ENCODE data around the gene TCF7L2. TPM values are rescaled to one million over a fixed set of nuclear protein-coding genes. Genes with fewer than 3 reads are reported as not detected.

TCF7L2 gene
- total and polyA plus RNA-seq, 2 donors (not counting 1 experiment from before 2014, with no cell fraction given), result 3.4 to 5.0 TPM

DNA sequence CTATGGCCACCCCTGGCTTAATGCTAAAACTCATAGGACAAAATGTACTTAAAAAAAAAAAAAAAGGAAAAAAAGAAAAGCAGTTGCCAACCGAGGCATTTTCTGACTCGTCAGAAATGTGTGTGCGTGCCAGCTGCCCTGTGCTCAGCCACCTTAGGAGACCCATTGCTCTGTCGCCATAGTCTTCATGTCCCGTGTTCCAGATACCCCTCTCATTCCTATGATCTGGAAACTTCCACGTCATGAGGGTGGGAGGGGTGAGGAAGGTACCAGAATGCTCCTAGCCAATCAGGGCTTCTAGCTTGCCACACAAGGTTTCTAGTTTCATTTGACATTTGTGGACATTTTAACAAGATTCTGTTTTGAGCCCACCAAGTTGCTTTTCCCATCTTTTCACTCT is 212.9 kb downstream of the TCF7L2 start:
- H4K20me1 ChIP-seq (ENCODE audit: control insufficient read depth, extremely low read depth, insufficient read depth, low read length), result no peaks in the 10 kb centered on the region
- H3K9me3 ChIP-seq (ENCODE audit: control insufficient read depth, insufficient read depth, low read depth, low read length), result no peaks in the 10 kb centered on the region
- H3K27ac ChIP-seq (ENCODE audit: insufficient read depth, low read length), result no peak overlapping the region
- no peaks in the 10 kb centered on the region for H3K79me2 ChIP-seq (ENCODE audit: control insufficient read depth, insufficient read depth, low read length)
- no peaks in the 10 kb centered on the region for H3K27me3 ChIP-seq (ENCODE audit: control insufficient read depth, insufficient read depth, low read length)
- no peak for DNase-seq (ENCODE audit: low read depth in 2 of 2)
- H2AFZ ChIP-seq (ENCODE audit: low read length), result no peak overlapping the region
- H3K4me1 ChIP-seq (ENCODE audit: control insufficient read depth, extremely low read depth, insufficient read depth, low read length), result no peaks in the 10 kb centered on the region
- no peak overlapping the region for H3K9ac ChIP-seq (ENCODE audit: insufficient read depth, low read length)
- no peak overlapping the region for H3K4me3 ChIP-seq (replicated peaks in 1 of 4; ENCODE audit: control extremely low read depth in 1 of 4, insufficient read depth in 1 of 4, low read depth in 3 of 4, low read length in 4 of 4)
- H3K4me2 ChIP-seq (ENCODE audit: extremely low read depth, insufficient read depth, low read length), result no peak overlapping the region
- TF ChIP-seq EZH2 (IDR thresholded peaks at IDR 0.05; ENCODE audit: low read length, missing control alignments) (no peak), CTCF (conservative IDR thresholded peaks at IDR 0.05 in 1 of 2, IDR thresholded peaks at IDR 0.05 in 1 of 2; ENCODE audit: low read depth in 1 of 2, low read length in 2 of 2) (no peak)
- H3K36me3 ChIP-seq (ENCODE audit: control insufficient read depth, insufficient read depth, low read length), result peaks cover 4% of the 10 kb centered on the region

GRCh38 chr10:113165673-113166072 is 215.6 kb downstream of the TCF7L2 start:
- no peak overlapping the region for H3K9ac ChIP-seq (ENCODE audit: insufficient read depth, low read length)
- no peak overlapping the region for H2AFZ ChIP-seq (ENCODE audit: low read length)
- H3K27me3 ChIP-seq (ENCODE audit: control insufficient read depth, insufficient read depth, low read length), result no peaks in the 10 kb centered on the region
- H3K27ac ChIP-seq (ENCODE audit: insufficient read depth, low read length), result no peak overlapping the region
- H3K36me3 ChIP-seq (ENCODE audit: control insufficient read depth, insufficient read depth, low read length), result peaks cover 1% of the 10 kb centered on the region
- H3K9me3 ChIP-seq (ENCODE audit: control insufficient read depth, insufficient read depth, low read depth, low read length), result no peaks in the 10 kb centered on the region
- H4K20me1 ChIP-seq (ENCODE audit: control insufficient read depth, extremely low read depth, insufficient read depth, low read length), result no peaks in the 10 kb centered on the region
- H3K4me2 ChIP-seq (ENCODE audit: extremely low read depth, insufficient read depth, low read length), result no peak overlapping the region
- H3K4me1 ChIP-seq (ENCODE audit: control insufficient read depth, extremely low read depth, insufficient read depth, low read length), result no peaks in the 10 kb centered on the region
- no peak for DNase-seq (ENCODE audit: low read depth in 2 of 2)
- TF ChIP-seq CTCF (conservative IDR thresholded peaks at IDR 0.05 in 1 of 2, IDR thresholded peaks at IDR 0.05 in 1 of 2; ENCODE audit: low read depth in 1 of 2, low read length in 2 of 2) (no peak), EZH2 (IDR thresholded peaks at IDR 0.05; ENCODE audit: low read length, missing control alignments) (no peak)
- no peak overlapping the region for H3K4me3 ChIP-seq (replicated peaks in 1 of 4; ENCODE audit: control extremely low read depth in 1 of 4, insufficient read depth in 1 of 4, low read depth in 3 of 4, low read length in 4 of 4)
- H3K79me2 ChIP-seq (ENCODE audit: control insufficient read depth, insufficient read depth, low read length), result no peaks in the 10 kb centered on the region

- Histone ChIP-seq H3K4me1 (ENCODE audit: control insufficient read depth, extremely low read depth, insufficient read depth, low read length) (no peaks in the 10 kb centered on the region), H3K9me3 (ENCODE audit: control insufficient read depth, insufficient read depth, low read depth, low read length) (no peaks in the 10 kb centered on the region), H3K4me3 (replicated peaks in 1 of 4; ENCODE audit: control extremely low read depth in 1 of 4, insufficient read depth in 1 of 4, low read depth in 3 of 4, low read length in 4 of 4) (no peak overlapping the region), H3K36me3 (ENCODE audit: control insufficient read depth, insufficient read depth, low read length) (no peaks in the 10 kb centered on the region), H2AFZ (ENCODE audit: low read length) (no peak overlapping the region), H3K9ac (ENCODE audit: insufficient read depth, low read length) (no peak overlapping the region), H3K4me2 (ENCODE audit: extremely low read depth, insufficient read depth, low read length) (no peak overlapping the region), H3K27me3 (ENCODE audit: control insufficient read depth, insufficient read depth, low read length) (no peaks in the 10 kb centered on the region), H3K79me2 (ENCODE audit: control insufficient read depth, insufficient read depth, low read length) (no peaks in the 10 kb centered on the region), H4K20me1 (ENCODE audit: control insufficient read depth, extremely low read depth, insufficient read depth, low read length) (no peaks in the 10 kb centered on the region), H3K27ac (ENCODE audit: insufficient read depth, low read length) (no peak overlapping the region)
- TF ChIP-seq EZH2 (IDR thresholded peaks at IDR 0.05; ENCODE audit: low read length, missing control alignments) (no peak), CTCF (conservative IDR thresholded peaks at IDR 0.05 in 1 of 2, IDR thresholded peaks at IDR 0.05 in 1 of 2; ENCODE audit: low read depth in 1 of 2, low read length in 2 of 2) (no peak)
- no peak for DNase-seq (ENCODE audit: low read depth in 2 of 2)
These were observed 217.7 kb downstream of the TCF7L2 start for GRCh38 chr10:113167702-113168101.
